NCI-H1417 treated with DMSO at 0.1 percent for 48 hours (cell line): ENCODE data around the gene SLC7A9.
"Not testable (repeated sequence)": the region's sequence is repeated elsewhere in the genome, so short reads cannot be mapped to it uniquely, and the experiment has no call there.

ENCODE experiments used
- DNase-seq: peaks from one replicate; lab custom pipeline; 2025; lab: John Stamatoyannopoulos, UW

SLC7A9 gene

GRCh38 chr19:32798201-32798600, 71.4 kb downstream of the SLC7A9 start:
- no peak for DNase-seq

DNA sequence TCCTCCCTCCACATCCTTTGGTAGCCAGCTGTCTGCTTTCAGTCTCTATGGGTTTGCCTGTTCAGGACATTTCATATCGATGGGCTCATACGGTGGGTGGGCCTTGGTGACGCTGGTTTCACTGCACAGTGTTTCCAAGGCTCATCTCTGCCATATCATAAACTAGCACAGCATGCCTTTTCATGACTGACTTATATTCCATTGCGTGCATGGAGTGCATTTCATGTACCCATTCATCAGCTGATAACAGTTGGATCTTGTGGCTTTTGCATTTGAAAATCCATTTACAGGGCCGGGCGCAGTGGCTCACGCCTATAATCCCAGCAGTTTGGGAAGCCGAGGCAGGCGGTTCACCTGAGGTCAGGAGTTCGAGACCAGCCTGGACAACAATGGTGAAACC, 80.1 kb downstream of the SLC7A9 start:
- DNase-seq: no peak

DNA sequence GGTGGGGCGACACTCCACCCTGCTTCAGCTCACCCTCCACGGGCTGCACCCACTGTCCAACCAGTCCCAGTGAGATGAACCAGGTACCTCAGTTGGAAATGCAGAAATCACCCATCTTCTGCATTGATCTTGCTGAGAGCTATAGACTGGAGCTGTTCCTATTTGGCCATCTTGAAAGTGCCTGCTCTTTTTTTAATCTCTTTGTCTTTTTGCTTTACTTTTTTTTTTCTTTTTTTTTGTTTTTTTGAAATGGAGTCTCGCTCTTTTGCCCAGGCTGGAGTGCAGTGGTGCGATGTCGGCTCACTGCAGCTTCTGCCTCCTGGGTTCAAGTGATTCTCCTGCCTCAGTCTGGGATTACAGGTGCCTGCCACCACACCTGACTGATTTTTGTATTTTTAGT, 81.7 kb downstream of the SLC7A9 start:
- DNase-seq: not testable (repeated sequence)

DNA sequence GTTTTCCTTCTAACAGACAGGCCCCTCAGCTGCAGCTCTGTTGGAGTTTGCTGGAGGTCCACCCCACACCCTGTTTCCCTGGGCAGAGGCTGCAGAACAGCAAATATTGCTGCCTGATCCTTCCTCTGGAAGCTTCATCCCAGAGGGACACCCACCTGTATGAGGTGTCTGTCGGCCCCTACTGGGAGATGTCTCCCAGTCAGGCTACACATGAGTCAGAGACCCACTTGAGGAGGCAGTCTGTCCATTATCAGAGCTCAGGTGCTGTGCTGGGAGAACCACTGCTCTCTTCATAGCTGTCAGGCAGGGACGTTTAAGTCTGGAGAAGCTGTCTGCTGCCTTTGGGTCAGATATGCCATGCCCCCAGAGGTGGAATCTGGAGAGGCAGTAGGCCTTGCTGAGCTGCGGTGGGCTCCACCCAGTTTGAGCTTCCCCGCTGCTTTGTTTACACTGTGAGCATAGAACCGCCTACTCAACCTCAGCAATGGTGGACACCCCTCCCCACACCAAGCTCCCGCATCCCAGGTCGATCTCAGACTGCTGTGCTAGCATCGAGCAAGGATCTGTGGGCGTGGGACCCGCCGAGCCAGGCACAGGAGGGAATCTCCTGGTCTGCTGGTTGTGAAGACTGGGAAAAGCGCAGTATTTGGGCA, 82.3 kb downstream of the SLC7A9 start:
- not testable (repeated sequence) for DNase-seq

DNA sequence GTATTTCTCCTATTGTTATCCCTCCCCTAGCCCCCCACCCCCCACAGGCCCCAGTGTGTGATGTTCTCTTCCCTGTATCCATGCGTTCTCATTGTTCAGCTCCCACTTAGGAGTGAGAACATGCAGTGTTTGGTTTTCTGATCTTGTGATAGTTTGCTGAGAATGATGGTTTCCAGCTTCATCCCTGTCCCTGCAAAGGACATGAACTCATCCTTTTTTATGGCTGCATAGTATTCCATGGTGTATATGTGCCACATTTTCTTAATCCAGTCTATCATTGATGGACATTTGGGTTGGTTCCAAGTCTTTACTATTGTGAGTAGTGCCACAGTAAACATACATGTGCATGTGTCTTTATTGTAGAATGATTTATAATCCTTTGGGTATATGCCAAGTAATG, 87.5 kb downstream of the SLC7A9 start:
- not testable (repeated sequence) for DNase-seq

GRCh38 chr19:32781280-32781679, 88.3 kb downstream of the SLC7A9 start:
- no peak for DNase-seq
